ENCODE data around the gene TDRD12. TPM values are rescaled to one million over a fixed set of nuclear protein-coding genes. Genes with fewer than 3 reads are reported as not detected.

The TDRD12 gene
- total and polyA plus RNA-seq, 2 of the 13 experiments (the other 11 are each of a cell fraction or from before 2014, with no cell fraction given): 0.03 to 0.40 TPM

DNA sequence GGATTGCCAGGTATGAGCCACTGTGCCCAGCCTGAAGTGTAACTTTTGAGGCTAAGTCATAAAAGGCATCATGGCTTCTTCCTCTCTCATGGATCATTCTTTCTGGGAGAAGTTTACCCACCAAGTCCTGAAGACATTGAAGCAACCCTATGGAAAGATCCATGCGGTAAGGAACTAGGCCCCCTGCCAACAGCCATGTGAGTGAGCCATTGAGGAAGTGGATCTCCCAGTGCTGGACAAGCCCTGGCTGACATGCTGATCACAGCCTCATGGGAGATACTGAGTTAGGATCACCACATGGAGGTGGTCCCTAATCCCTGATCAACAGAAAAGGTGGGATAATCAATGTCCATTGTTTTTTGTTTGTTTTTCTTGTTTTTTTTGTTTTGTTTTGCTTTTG, 31.3 kb upstream of the TDRD12 start (continued):
- no peak for TF ChIP-seq ZNF318 (CRISPR knock-in tag; IDR thresholded peaks at IDR 0.05)
- no peak for TF ChIP-seq SETDB1 (CRISPR knock-in tag; IDR thresholded peaks at IDR 0.05; ENCODE audit: borderline replicate concordance)

- in situ Hi-C loops (cut with HindIII; ENCODE audit: extremely low pct_ligation_motif_present, low pct_unique_long_range_greater_than_20kb): loop anchor here (10.0 to 25.0 kb wide), 2 partner anchors 283 to 446 kb away; partner anchors contain the start of genes CEP89, FAAP24 and WDR88
- Histone ChIP-seq H3K4me3 (replicated peaks in 1 of 3; ENCODE audit: insufficient read depth in 1 of 3, low read depth in 2 of 3, low read length in 3 of 3) (peak within 1 kb of the TSS; percentile 54 to 75 (median 59)), H3K36me3 (replicated peaks in 1 of 2; ENCODE audit: control insufficient read depth in 1 of 2, insufficient read depth in 2 of 2, low read length in 2 of 2) (no peaks in the 10 kb centered on the region), H3K9me3 (ENCODE audit: low read length) (no peaks in the 10 kb centered on the region), H3K4me1 (ENCODE audit: insufficient read depth, low read length) (peaks cover 59% of the 10 kb centered on the region), H3K9ac (ENCODE audit: insufficient read depth, low read depth, low read length) (peak within 1 kb of the TSS; percentile 79), H4K20me1 (ENCODE audit: insufficient read depth, low read length) (no peaks in the 10 kb centered on the region), H3K4me2 (ENCODE audit: low read depth, low read length) (peak within 1 kb of the TSS; percentile 91), H3K79me2 (ENCODE audit: insufficient read depth, low read length) (peaks cover 11% of the 10 kb centered on the region), H3K27me3 (ENCODE audit: control insufficient read depth in 1 of 2, insufficient read depth in 2 of 2, low read length in 2 of 2) (no peaks in the 10 kb centered on the region), H2AFZ (ENCODE audit: low read length) (peak within 1 kb of the TSS; percentile 60), H3K27ac (ENCODE audit: extremely low read length, insufficient read depth, low read length) (peak within 1 kb of the TSS; percentile 24)
- WGBS (ENCODE audit: low lambda C conversion rate): 6% methylated on average over 15 of the region's 32 CpGs
- FAIRE-seq: no peak
- CTCF ChIA-PET (ENCODE audit: low intra/inter-chr PET ratio, low total read pairs): no interaction called here
- intact Hi-C loops (cut with micrococcal nuclease; ENCODE audit: unreplicated experiment): loop anchor here (5.0 kb wide), 1 partner anchor 286 kb away; no protein-coding TSS in a partner anchor
- DNase-seq (ENCODE audit: low spot score): peak; percentile 78
- TSS peak; percentile 69 for BruUV-seq (replicated peaks)
- ATAC-seq: peak; percentile 94
- POLR2A ChIA-PET: interaction anchor here (1.0 to 1.9 kb wide), 5 partner anchors 9 to 22 kb away, joined by 3 to 21 read pairs (median 7); partner anchors contain the start of genes ANKRD27 and RGS9BP
- no peak for TF ChIP-seq MEF2D (CRISPR knock-in tag; IDR thresholded peaks at IDR 0.05)
- no peak for TF ChIP-seq RORA (CRISPR knock-in tag; IDR thresholded peaks at IDR 0.05)
- TF ChIP-seq, protein P1, sequence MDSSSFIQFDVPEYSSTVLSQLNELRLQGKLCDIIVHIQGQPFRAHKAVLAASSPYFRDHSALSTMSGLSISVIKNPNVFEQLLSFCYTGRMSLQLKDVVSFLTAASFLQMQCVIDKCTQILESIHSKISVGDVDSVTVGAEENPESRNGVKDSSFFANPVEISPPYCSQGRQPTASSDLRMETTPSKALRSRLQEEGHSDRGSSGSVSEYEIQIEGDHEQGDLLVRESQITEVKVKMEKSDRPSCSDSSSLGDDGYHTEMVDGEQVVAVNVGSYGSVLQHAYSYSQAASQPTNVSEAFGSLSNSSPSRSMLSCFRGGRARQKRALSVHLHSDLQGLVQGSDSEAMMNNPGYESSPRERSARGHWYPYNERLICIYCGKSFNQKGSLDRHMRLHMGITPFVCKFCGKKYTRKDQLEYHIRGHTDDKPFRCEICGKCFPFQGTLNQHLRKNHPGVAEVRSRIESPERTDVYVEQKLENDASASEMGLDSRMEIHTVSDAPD (CRISPR knock-in tag; IDR thresholded peaks at IDR 0.05): peak; percentile 54; the same call in 1 of the 2 replicates
- TF ChIP-seq THAP11 (CRISPR knock-in tag; IDR thresholded peaks at IDR 0.05): peak; percentile 58; the same call in 1 of the 2 replicates
- no peak for TF ChIP-seq PAX8 (CRISPR knock-in tag; IDR thresholded peaks at IDR 0.05; ENCODE audit: borderline replicate concordance)
- TF ChIP-seq, protein P2, sequence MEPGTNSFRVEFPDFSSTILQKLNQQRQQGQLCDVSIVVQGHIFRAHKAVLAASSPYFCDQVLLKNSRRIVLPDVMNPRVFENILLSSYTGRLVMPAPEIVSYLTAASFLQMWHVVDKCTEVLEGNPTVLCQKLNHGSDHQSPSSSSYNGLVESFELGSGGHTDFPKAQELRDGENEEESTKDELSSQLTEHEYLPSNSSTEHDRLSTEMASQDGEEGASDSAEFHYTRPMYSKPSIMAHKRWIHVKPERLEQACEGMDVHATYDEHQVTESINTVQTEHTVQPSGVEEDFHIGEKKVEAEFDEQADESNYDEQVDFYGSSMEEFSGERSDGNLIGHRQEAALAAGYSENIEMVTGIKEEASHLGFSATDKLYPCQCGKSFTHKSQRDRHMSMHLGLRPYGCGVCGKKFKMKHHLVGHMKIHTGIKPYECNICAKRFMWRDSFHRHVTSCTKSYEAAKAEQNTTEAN (CRISPR knock-in tag; conservative IDR thresholded peaks at IDR 0.05): no peak
- no peak for TF ChIP-seq ZSCAN29 (CRISPR knock-in tag; conservative IDR thresholded peaks at IDR 0.05)
- TF ChIP-seq HNF4A (CRISPR knock-in tag; IDR thresholded peaks at IDR 0.05): peak; percentile 8; the same call in 1 of the 2 replicates
- TF ChIP-seq TCF7 (IDR thresholded peaks at IDR 0.05; ENCODE audit: low read depth): no peak
Measured at GRCh38 chr19:32691291-32691951, 28.1 kb upstream of the TDRD12 start, which contains the start of gene NUDT19. Gene NUDT19 (plus strand): TSS chr19:32691821. CDS start chr19:32691961, 140 bp downstream.

All from HepG2 (cell line).